NT2/D1 (cell line): Measurements from ENCODE around the gene SCN8A.

ENCODE experiments used
- SUZ12 ChIP-seq: IDR thresholded peaks from 2 replicates; pipeline ENCODE4 v1.6.1; 2011; ENCODE audit not compliant: insufficient read length, insufficient read depth; ENCODE audit errors: extremely low read depth
- YY1 ChIP-seq: IDR thresholded peaks from 2 replicates; pipeline ENCODE4 v1.6.1; 2011; ENCODE audit not compliant: insufficient read length, insufficient read depth
- ZNF274 ChIP-seq: IDR thresholded peaks from 2 replicates; pipeline ENCODE4 v1.6.1; 2011; ENCODE audit warnings: mild to moderate bottlenecking, low read depth, low read length

DNA sequence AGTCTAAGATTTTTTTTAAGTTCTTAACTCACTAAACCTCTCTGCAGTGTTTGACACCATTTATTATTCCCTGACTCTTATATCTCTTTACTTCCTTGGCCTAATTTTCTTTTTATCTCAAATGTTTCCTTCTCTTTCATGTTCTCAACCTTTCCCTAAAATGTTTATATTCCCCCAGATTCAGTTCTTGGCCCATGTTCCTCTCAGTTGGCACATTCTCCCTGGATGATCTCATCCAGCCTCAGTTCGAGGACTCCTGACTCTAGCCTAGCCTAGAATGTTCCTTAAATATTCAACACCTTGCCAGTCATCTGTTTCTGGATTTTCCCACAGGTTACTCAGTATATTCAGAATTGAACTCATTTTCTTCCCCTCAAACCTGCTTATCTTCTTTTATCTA is 81.3 kb downstream of the SCN8A start:
- TF ChIP-seq YY1 (no peak), ZNF274 (no peak), SUZ12 (no peak)
